ENCODE data around the gene COBL.

DNA sequence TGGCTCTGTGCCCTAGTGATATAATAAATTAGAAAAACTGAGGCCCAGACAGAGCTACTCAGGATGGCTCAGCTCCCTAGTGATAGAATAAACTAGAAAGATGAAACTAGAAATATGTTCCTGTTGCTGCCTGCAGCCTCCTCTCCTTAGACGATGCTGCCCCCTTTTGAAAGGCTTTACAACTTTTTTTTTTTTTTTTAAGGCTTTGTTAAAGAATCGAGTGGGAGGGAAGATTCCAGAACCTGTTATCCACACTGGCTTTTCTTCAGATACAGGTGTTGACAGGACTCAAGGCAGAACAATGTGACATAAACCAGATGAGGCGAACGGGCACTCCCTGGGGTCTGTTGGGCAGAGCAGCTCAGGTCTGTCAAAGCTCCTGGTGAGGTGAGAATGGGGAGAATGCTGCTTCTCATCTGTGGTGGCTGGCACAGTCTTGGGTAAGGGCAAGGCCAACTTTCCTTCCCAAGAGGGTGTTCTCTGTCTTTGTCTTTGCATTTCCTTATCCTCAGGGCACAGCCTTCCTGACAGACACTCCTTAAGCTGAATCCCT lies 175.1 kb downstream of the COBL start:
- TF ChIP-seq POLR2A (IDR thresholded peaks at IDR 0.05) (no peak), POLR2AphosphoS5 (IDR thresholded peaks at IDR 0.05) (no peak), EP300 (IDR thresholded peaks at IDR 0.05; ENCODE audit: low read depth) (no peak)
- TF ChIP-seq, protein P1, sequence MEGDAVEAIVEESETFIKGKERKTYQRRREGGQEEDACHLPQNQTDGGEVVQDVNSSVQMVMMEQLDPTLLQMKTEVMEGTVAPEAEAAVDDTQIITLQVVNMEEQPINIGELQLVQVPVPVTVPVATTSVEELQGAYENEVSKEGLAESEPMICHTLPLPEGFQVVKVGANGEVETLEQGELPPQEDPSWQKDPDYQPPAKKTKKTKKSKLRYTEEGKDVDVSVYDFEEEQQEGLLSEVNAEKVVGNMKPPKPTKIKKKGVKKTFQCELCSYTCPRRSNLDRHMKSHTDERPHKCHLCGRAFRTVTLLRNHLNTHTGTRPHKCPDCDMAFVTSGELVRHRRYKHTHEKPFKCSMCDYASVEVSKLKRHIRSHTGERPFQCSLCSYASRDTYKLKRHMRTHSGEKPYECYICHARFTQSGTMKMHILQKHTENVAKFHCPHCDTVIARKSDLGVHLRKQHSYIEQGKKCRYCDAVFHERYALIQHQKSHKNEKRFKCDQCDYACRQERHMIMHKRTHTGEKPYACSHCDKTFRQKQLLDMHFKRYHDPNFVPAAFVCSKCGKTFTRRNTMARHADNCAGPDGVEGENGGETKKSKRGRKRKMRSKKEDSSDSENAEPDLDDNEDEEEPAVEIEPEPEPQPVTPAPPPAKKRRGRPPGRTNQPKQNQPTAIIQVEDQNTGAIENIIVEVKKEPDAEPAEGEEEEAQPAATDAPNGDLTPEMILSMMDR (IDR thresholded peaks at IDR 0.05): peak in 3 of 5 experiments; percentile 33 to 45 (median 36)

Data from transverse colon (tissue), 4 donors.